Measurements from ENCODE around the gene TTC7B. TPM values are rescaled to one million over a fixed set of nuclear protein-coding genes. Genes with fewer than 3 reads are reported as not detected.

TTC7B gene
- total RNA-seq, 1 donor from 2014 or later: 46.6 TPM

GRCh38 chr14:90775441-90775840 lies 40.8 kb downstream of the TTC7B start:
- H3K36me3 Mint-ChIP-seq (ENCODE audit: insufficient read depth): peaks cover 9% of the 10 kb centered on the region
- H3K9me3 Mint-ChIP-seq (ENCODE audit: low read depth): no peaks in the 10 kb centered on the region
- H3K27me3 Mint-ChIP-seq: no peaks in the 10 kb centered on the region
- TF ChIP-seq CTCF (IDR thresholded peaks at IDR 0.05; ENCODE audit: unreplicated experiment): no peak
- H3K27ac Mint-ChIP-seq: no peak overlapping the region
- H3K4me3 Mint-ChIP-seq (ENCODE audit: low read depth): no peak overlapping the region
- no peaks in the 10 kb centered on the region for H3K4me1 Mint-ChIP-seq (ENCODE audit: low read depth)
- no peak for DNase-seq (ENCODE audit: low spot score, unreplicated experiment)

- H3K27ac Mint-ChIP-seq: no peak overlapping the region
- H3K36me3 Mint-ChIP-seq (ENCODE audit: insufficient read depth): peaks cover 11% of the 10 kb centered on the region
- TF ChIP-seq CTCF (IDR thresholded peaks at IDR 0.05; ENCODE audit: unreplicated experiment): no peak
- H3K4me3 Mint-ChIP-seq (ENCODE audit: low read depth): no peak overlapping the region
- no peak for DNase-seq (ENCODE audit: low spot score, unreplicated experiment)
- no peaks in the 10 kb centered on the region for H3K4me1 Mint-ChIP-seq (ENCODE audit: low read depth)
- no peaks in the 10 kb centered on the region for H3K27me3 Mint-ChIP-seq
- H3K9me3 Mint-ChIP-seq (ENCODE audit: low read depth): no peaks in the 10 kb centered on the region
These were observed 41.9 kb downstream of the TTC7B start for GRCh38 chr14:90774316-90774715.

- Mint-ChIP-seq H3K4me3 (ENCODE audit: low read depth) (no peak overlapping the region), H3K9me3 (ENCODE audit: low read depth) (no peaks in the 10 kb centered on the region), H3K27me3 (no peaks in the 10 kb centered on the region), H3K36me3 (ENCODE audit: insufficient read depth) (peaks cover 13% of the 10 kb centered on the region), H3K27ac (no peak overlapping the region), H3K4me1 (ENCODE audit: low read depth) (no peaks in the 10 kb centered on the region)
- no peak for DNase-seq (ENCODE audit: low spot score, unreplicated experiment)
- no peak for TF ChIP-seq CTCF (IDR thresholded peaks at IDR 0.05; ENCODE audit: unreplicated experiment)
These were observed 42.5 kb downstream of the TTC7B start for GRCh38 chr14:90773705-90774104.

- TF ChIP-seq CTCF (IDR thresholded peaks at IDR 0.05; ENCODE audit: unreplicated experiment): no peak
- no peak overlapping the region for H3K27ac Mint-ChIP-seq
- no peak overlapping the region for H3K4me3 Mint-ChIP-seq (ENCODE audit: low read depth)
- no peak for DNase-seq (ENCODE audit: low spot score, unreplicated experiment)
- H3K36me3 Mint-ChIP-seq (ENCODE audit: insufficient read depth): peaks cover 17% of the 10 kb centered on the region
- no peaks in the 10 kb centered on the region for H3K27me3 Mint-ChIP-seq
- peaks cover 4% of the 10 kb centered on the region for H3K9me3 Mint-ChIP-seq (ENCODE audit: low read depth)
- H3K4me1 Mint-ChIP-seq (ENCODE audit: low read depth): no peaks in the 10 kb centered on the region
These were observed 43.1 kb downstream of the TTC7B start for GRCh38 chr14:90773196-90773486.

GRCh38 chr14:90767899-90768298 lies 48.3 kb downstream of the TTC7B start:
- Mint-ChIP-seq H3K27me3 (no peaks in the 10 kb centered on the region), H3K4me1 (ENCODE audit: low read depth) (no peaks in the 10 kb centered on the region), H3K36me3 (ENCODE audit: insufficient read depth) (peaks cover 43% of the 10 kb centered on the region), H3K27ac (no peak overlapping the region), H3K4me3 (ENCODE audit: low read depth) (no peak overlapping the region), H3K9me3 (ENCODE audit: low read depth) (peaks cover 25% of the 10 kb centered on the region)
- TF ChIP-seq CTCF (IDR thresholded peaks at IDR 0.05; ENCODE audit: unreplicated experiment): no peak
- no peak for DNase-seq (ENCODE audit: low spot score, unreplicated experiment)
